Measurements from ENCODE around the gene TTC9B.
"Not testable (repeated sequence)": the region's sequence is repeated elsewhere in the genome, so short reads cannot be mapped to it uniquely, and the experiment has no call there.

The TTC9B gene

DNA sequence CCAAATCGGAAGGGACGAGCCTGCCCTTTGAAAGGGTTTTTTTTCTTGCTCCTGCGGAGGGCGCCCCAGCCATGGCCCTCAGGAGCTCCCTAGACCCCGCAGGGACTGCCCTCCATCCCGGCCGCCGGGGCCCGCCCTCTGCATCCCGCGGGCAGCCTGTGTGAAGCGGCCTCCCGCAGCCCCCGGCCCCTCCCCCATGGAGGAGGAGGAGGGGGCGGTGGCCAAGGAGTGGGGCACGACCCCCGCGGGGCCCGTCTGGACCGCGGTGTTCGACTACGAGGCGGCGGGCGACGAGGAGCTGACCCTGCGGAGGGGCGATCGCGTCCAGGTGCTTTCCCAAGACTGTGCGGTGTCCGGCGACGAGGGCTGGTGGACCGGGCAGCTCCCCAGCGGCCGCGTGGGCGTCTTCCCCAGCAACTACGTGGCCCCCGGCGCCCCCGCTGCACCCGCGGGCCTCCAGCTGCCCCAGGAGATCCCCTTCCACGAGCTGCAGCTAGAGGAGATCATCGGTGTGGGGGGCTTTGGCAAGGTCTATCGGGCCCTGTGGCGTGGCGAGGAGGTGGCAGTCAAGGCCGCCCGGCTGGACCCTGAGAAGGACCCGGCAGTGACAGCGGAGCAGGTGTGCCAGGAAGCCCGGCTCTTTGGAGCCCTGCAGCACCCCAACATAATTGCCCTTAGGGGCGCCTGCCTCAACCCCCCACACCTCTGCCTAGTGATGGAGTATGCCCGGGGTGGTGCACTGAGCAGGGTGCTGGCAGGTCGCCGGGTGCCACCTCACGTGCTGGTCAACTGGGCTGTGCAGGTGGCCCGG, 26.1 kb downstream of the TTC9B start:
- DNase-seq (ENCODE audit: low read depth, low spot score) = no peak
- H3K4me3 ChIP-seq (ENCODE audit: low read length) = peak overlapping the region; percentile 83

GRCh38 chr19:40190891-40191835, 27.0 kb downstream of the TTC9B start, which contains the start of gene MAP3K10:
TSS of gene MAP3K10 (plus strand) at chr19:40191426. CDS start at chr19:40192032, 606 bp downstream.
- H3K4me3 ChIP-seq (ENCODE audit: low read length) = peak within 1 kb of the TSS; percentile 83
- DNase-seq (ENCODE audit: low read depth, low spot score) = peak; percentile 27

GRCh38 chr19:40184273-40184672, 33.9 kb downstream of the TTC9B start:
- no peak for DNase-seq (ENCODE audit: low read depth, low spot score)
- H3K4me3 ChIP-seq (ENCODE audit: low read length) = no peak overlapping the region

DNA sequence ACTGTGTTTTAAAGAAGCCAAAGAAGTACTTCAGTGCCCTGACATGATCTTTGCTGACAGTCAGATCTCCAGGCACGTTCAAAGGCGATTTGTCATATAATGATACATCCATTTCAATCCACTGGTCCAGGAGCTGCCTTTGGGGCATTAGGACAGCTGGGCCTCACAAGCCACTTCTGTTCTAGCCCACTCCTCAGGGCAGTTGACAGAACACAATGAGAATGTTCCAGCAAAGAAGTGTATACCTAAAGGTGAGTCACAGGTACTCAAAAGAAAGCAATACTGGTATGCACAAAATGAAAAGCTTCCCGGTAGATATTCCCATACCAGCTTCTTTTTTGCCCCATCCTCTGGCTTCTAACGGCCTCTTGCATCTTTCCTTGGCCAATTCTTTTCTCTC, 39.4 kb downstream of the TTC9B start:
- H3K4me3 ChIP-seq (ENCODE audit: low read length) = no peak overlapping the region
- no peak for DNase-seq (ENCODE audit: low read depth, low spot score)

DNA sequence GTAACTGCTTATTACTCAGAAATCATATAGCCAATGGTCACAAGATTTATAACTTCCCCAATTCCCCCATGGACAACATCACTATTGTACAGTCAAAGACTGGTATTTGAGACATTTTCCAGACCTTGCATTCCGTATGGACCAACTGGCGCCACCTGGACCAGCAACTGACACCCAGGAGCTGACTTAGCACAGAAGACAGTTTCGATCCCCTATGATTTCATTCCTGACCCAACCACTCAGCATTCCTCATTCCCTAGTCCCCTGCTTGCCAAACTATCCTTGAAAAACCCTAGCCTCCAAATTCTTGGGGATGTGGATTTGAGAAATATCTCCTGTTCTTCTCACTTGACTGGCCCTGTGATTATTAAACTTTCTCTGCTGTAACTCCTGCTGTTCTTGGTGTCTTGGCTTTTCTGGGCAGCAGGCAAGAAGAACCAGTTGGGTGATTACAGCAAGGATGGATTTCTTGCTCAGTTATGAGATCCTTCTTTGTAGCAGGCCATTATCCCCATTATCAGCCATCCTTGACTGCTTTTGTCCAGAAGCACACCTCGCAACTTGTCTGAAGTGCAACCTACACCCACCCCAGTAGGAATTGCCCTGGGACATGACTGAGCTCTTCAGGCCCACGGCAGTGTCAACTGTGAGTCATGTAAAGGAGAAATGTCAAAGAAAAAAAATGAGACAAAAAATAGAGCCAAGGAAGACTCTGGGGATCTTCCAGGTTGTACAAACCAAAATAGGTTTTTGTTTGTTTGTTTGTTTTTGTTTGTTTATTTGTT, 40.7 kb downstream of the TTC9B start:
- DNase-seq (ENCODE audit: low read depth, low spot score) = no peak
- H3K4me3 ChIP-seq (ENCODE audit: low read length) = no peak overlapping the region

DNA sequence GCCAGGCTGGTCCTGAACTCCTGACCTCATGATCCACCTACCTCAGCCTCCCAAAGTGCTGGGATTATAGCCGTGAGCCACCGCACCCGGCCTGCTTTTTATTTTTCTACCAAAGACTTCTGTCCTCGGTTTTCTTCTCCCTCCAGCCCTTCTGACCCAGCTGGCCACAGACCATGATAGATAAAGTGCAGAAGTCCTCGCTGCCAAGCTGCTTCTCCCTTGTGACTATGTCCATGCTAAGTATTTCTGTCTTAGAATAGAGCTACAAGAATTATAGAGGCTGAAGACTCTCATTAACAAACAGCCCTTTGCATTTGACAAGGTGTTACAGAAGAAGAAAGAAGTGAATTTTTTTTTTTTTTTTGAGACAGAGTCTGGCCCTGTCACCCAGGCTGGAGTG, 42.4 kb downstream of the TTC9B start:
- DNase-seq (ENCODE audit: low read depth, low spot score) = no peak
- no peak overlapping the region for H3K4me3 ChIP-seq (ENCODE audit: low read length)

DNA sequence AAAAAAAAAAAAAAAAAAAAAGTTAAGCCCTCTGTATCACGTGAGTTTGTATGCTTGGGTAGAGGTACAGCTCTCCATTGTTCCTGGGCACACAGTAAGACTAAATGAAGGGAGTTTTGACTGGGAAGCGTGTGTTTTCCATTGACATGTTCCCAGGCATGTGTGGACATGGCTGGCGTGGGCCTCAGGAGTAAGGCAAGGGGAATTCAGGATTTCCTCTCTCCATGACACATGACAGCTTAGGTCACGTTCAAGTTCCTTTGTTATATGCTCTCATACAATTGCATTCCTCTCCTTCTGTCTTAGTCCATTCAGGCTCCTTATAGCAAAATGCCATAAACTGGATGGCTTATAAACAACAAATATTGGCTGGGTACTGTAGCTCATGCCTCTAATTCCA, 44.1 kb downstream of the TTC9B start:
- no peak overlapping the region for H3K4me3 ChIP-seq (ENCODE audit: low read length)
- DNase-seq (ENCODE audit: low read depth, low spot score) = no peak

GRCh38 chr19:40171293-40171692, 46.9 kb downstream of the TTC9B start:
- not testable (repeated sequence) for DNase-seq (ENCODE audit: low read depth, low spot score); H3K4me3 ChIP-seq (ENCODE audit: low read length)

GRCh38 chr19:40170303-40170989, 47.7 kb downstream of the TTC9B start:
- not testable (repeated sequence) for H3K4me3 ChIP-seq (ENCODE audit: low read length); DNase-seq (ENCODE audit: low read depth, low spot score)

- H3K4me3 ChIP-seq (ENCODE audit: low read length); DNase-seq (ENCODE audit: low read depth, low spot score): not testable (repeated sequence)
These were observed 48.5 kb downstream of the TTC9B start for GRCh38 chr19:40169482-40170302.

Measured in Jurkat, Clone E6-1 (cell line).